Central memory CD8-positive, alpha-beta T cell (primary cell): ENCODE results near the gene RNASE7.

Experiments
- ATAC-seq: fragments of 150-1000 bp; cut with Tn5 transposase; replicated peaks from 2 replicates; pipeline ENCODE4 v1.10.0; 2022; ENCODE audit warnings: mild to moderate bottlenecking, moderate FRiP score, moderate number of reproducible peaks; ENCODE audit not compliant: poor library complexity, severe bottlenecking; ENCODE audit errors: extremely low read depth
- DNase-seq, 2 donors: peaks; one replicate each; pipeline ENCODE4 v3.0.0; 2021; ENCODE audit warnings: low spot score in 2 of 2
- H3K27ac Mint-ChIP-seq: one replicate; pipeline ENCODE4 v1.8.0; 2022; ENCODE audit warnings: low read depth, mild to moderate bottlenecking, moderate library complexity, mixed read lengths
- H3K27me3 Mint-ChIP-seq: one replicate; pipeline ENCODE4 v1.8.0; 2022; ENCODE audit warnings: mixed read lengths
- H3K36me3 Mint-ChIP-seq: one replicate; pipeline ENCODE4 v1.8.0; 2022; ENCODE audit warnings: mild to moderate bottlenecking, moderate library complexity, mixed read lengths; ENCODE audit not compliant: insufficient read depth
- H3K4me1 Mint-ChIP-seq: one replicate; pipeline ENCODE4 v1.8.0; 2022; ENCODE audit warnings: mixed read lengths
- H3K4me3 Mint-ChIP-seq: one replicate; pipeline ENCODE4 v1.8.0; 2022; ENCODE audit warnings: mild to moderate bottlenecking, moderate library complexity, mixed read lengths
- H3K9me3 Mint-ChIP-seq: one replicate; pipeline ENCODE4 v1.8.0; 2022; ENCODE audit warnings: mixed read lengths

Gene RNASE7

DNA sequence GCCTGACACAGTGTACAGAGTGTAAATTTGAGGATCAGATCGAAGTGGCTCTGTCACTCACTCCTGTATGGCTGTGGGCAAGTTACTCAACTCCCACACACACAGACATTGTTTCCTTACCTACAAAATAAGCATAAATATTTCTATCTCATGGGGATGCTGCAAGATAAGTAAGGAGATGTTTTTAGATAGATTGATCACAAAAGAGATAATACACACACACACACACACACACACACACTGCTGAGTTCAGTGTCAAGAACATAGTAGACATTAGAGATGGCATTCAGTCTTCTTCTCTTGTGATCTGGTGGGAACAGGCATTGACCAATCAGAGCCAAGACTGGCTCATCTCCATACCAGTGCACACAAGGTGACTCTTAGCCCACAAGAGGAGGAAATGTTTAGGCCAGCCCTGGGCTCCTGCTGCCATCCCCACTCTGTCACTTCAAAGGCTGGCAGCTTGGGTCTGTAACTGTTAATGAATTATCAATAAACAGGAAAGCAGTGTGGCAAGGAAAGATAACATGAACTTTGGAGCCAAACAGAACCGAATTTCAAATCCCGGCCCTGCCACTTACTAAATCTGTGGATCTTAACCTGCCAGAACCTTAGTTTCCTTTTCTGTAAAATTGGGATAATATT lies 12.1 kb downstream of the RNASE7 start:
- ATAC-seq = no peak
- no peak for DNase-seq
- H3K36me3 Mint-ChIP-seq = no peaks in the 10 kb centered on the region
- no peaks in the 10 kb centered on the region for H3K27me3 Mint-ChIP-seq
- H3K27ac Mint-ChIP-seq = no peak overlapping the region
- no peak overlapping the region for H3K4me3 Mint-ChIP-seq
- no peaks in the 10 kb centered on the region for H3K9me3 Mint-ChIP-seq
- H3K4me1 Mint-ChIP-seq = no peaks in the 10 kb centered on the region

GRCh38 chr14:21054768-21055145 lies 12.6 kb downstream of the RNASE7 start:
- Mint-ChIP-seq H3K27me3 (peaks cover 5% of the 10 kb centered on the region), H3K4me3 (no peak overlapping the region), H3K36me3 (no peaks in the 10 kb centered on the region), H3K27ac (no peak overlapping the region), H3K9me3 (no peaks in the 10 kb centered on the region), H3K4me1 (no peaks in the 10 kb centered on the region)
- ATAC-seq = no peak
- no peak for DNase-seq

GRCh38 chr14:21055432-21056117 lies 13.4 kb downstream of the RNASE7 start:
- no peak for DNase-seq
- Mint-ChIP-seq H3K4me1 (no peaks in the 10 kb centered on the region), H3K36me3 (no peaks in the 10 kb centered on the region), H3K27me3 (peaks cover 13% of the 10 kb centered on the region), H3K4me3 (no peak overlapping the region), H3K27ac (no peak overlapping the region), H3K9me3 (no peaks in the 10 kb centered on the region)
- no peak for ATAC-seq

DNA sequence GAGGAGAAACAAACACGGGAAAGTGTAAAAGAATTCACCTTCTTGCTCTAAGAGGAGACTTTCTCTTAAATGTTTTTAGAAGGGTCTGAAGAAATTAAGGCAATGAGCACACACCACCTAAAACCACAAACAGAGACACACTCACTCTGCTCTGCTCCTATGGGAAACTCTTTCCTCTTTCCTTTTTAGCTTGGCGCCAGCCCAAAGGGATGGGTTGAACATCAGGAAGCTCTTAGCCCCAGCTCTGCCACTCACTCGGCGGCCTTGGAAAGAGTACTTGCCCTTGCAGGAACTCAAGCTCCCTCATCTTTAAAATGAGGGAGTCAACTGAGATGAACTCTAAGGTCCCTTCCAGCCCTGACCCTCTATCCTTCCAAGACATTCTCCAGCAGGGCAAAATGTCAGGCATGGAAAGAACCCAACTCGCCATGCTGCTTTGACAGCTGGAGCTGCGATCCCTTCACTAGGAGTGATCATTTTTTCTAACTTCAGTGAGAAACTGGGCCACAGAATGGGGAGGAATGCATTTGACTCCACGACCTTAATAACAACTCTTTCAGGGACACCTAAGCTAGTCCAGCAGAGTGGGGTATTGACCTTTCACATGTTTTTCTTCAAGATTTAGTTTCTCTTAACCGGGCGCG lies 14.5 kb downstream of the RNASE7 start:
- Mint-ChIP-seq H3K9me3 (no peaks in the 10 kb centered on the region), H3K4me1 (no peaks in the 10 kb centered on the region), H3K27me3 (peaks cover 22% of the 10 kb centered on the region), H3K27ac (no peak overlapping the region), H3K4me3 (no peak overlapping the region), H3K36me3 (no peaks in the 10 kb centered on the region)
- DNase-seq = no peak
- ATAC-seq = no peak

DNA sequence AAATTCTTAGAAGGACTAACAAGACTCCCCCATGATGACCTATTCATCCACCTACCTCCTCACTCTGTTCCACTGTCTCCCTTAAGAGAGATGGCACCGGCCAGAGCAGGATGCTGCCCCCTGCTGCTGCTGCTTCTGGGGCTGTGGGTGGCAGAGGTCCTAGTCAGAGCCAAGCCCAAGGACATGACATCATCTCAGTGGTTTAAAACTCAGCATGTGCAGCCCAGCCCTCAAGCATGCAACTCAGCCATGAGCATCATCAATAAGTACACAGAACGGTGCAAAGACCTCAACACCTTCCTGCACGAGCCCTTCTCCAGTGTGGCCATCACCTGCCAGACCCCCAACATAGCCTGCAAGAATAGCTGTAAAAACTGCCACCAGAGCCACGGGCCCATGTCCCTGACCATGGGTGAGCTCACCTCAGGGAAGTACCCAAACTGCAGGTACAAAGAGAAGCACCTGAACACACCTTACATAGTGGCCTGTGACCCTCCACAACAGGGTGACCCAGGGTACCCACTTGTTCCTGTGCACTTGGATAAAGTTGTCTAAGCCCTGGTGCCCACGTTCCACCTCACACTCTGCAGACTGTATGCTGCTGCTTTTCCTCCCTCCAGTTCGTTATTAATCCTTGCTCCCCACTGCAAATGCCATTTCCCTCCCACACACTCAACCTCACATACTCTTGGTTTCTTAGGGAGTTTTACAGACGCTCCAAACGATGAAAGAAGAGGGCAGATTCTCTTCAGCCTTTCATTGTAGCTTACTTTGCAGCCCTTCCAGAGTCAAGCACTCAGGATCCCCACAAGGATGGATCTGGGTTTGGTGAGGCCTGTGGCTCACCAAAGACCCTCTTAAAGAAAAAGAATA lies 15.9 kb downstream of the RNASE7 start, which contains the start of gene RNASE8:
RNASE8 (plus strand) TSS at position 20 of the 873 bp plus-strand sequence; CDS start at position 91, 71 bp downstream.
- Mint-ChIP-seq H3K4me1 (no peaks in the 10 kb centered on the region), H3K36me3 (no peaks in the 10 kb centered on the region), H3K9me3 (no peaks in the 10 kb centered on the region), H3K27ac (no peak within 1 kb of the TSS), H3K4me3 (no peak within 1 kb of the TSS), H3K27me3 (peaks cover 33% of the 10 kb centered on the region)
- no peak for ATAC-seq
- DNase-seq = no peak

DNA sequence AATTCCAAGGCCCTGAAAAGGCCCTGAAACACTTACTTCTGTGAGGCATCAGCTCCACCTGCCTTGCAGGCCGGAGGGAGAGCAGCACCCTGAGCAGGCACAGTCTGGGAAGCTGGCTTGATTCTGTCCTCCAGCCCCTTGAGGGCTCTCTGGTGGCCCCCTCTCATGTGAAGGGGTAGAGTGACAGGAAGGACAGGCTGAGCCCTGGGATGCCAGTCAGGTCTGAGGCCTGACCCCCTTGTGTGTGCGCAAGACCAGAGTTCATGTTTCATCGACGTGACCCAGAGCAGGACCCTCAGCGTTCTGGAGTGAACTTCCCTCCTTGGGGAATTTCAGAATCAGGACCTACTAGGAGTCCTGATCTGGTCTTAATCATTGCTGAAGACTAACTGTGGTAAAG lies 16.7 kb downstream of the RNASE7 start:
- no peak for ATAC-seq
- no peak for DNase-seq
- no peak overlapping the region for H3K4me3 Mint-ChIP-seq
- H3K27me3 Mint-ChIP-seq = peaks cover 41% of the 10 kb centered on the region
- no peaks in the 10 kb centered on the region for H3K9me3 Mint-ChIP-seq
- H3K4me1 Mint-ChIP-seq = no peaks in the 10 kb centered on the region
- no peak overlapping the region for H3K27ac Mint-ChIP-seq
- no peaks in the 10 kb centered on the region for H3K36me3 Mint-ChIP-seq

DNA sequence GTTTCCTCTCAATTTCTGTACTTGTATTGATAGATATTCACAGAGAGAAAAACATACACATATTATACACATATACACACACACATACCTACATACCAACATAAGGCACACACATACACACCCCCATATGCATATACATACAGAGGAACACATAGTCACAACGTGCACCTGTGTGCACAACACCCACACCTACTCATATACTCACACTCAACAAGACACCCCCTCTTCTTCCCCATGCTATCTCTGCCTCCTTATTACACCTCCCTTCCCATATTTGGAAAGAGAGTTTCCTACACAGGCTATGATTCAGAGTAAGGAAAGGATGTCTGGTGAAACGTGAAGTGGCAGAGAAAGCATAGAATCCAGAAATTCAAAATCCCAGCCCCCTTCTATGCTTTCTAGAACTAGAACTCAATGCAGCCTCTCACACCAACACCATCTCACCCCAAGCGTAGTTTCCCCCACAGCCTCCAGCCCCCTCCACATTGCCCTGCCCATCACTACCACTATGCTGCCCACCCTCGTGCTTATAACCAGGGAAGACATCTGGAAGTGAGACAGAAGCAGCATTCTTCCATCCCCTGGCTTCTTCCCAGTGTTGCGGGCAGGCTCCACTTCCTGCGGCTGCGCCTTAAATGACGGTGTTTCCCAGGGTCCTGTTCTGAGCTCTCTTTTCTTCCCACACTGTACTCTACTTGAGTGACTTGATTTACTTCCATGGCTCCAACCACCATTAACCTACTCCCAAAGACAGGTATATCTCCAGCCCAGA lies 17.9 kb downstream of the RNASE7 start:
- no peaks in the 10 kb centered on the region for H3K9me3 Mint-ChIP-seq
- no peak overlapping the region for H3K4me3 Mint-ChIP-seq
- no peaks in the 10 kb centered on the region for H3K4me1 Mint-ChIP-seq
- no peak for DNase-seq
- H3K27ac Mint-ChIP-seq = no peak overlapping the region
- no peak for ATAC-seq
- no peaks in the 10 kb centered on the region for H3K36me3 Mint-ChIP-seq
- peaks cover 46% of the 10 kb centered on the region for H3K27me3 Mint-ChIP-seq

GRCh38 chr14:21060614-21061346 lies 18.6 kb downstream of the RNASE7 start:
- DNase-seq = no peak
- H3K4me3 Mint-ChIP-seq = no peak overlapping the region
- no peak overlapping the region for H3K27ac Mint-ChIP-seq
- no peaks in the 10 kb centered on the region for H3K36me3 Mint-ChIP-seq
- no peaks in the 10 kb centered on the region for H3K9me3 Mint-ChIP-seq
- H3K27me3 Mint-ChIP-seq = peaks cover 54% of the 10 kb centered on the region
- no peaks in the 10 kb centered on the region for H3K4me1 Mint-ChIP-seq
- ATAC-seq = no peak

DNA sequence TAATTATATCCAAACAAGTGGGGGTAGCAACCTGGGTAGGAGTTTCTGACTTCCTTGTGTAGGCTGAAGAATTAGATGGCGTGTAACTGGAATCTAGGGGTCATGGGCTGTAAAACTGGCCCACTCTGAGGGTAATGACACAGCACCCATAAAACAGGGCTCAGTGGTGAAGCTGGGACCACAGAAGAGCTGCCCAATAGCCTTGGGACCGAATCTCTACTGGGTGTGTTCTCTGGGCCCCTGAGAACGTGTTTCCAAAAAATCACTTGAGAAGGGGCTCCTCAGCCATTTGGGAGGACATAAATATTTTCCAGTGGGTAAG lies 19.1 kb downstream of the RNASE7 start:
- Mint-ChIP-seq H3K4me1 (no peaks in the 10 kb centered on the region), H3K4me3 (no peak overlapping the region), H3K9me3 (no peaks in the 10 kb centered on the region), H3K27ac (no peak overlapping the region), H3K27me3 (peaks cover 59% of the 10 kb centered on the region), H3K36me3 (no peaks in the 10 kb centered on the region)
- ATAC-seq = no peak
- DNase-seq = no peak

DNA sequence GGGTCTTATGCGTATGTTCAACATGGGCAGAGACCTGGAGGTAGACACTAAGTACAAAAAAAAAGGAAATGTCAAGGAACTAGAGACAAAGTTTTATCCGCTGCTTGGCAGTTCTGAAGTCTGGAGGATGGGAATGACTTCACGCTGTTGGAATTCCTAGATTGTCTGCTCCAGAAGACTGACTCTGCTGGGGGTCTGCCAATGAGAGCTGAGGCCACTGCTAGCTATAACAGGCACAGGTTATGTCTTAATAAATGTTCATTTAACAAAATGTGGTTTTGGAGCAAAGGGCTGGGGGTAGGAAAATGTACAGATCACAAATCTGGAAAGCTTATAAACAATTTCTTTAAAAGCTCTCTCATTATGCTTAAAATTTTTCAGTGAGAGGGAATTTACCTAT lies 21.3 kb downstream of the RNASE7 start:
- ATAC-seq (no peak), DNase-seq (no peak)
- no peak overlapping the region for H3K4me3 Mint-ChIP-seq
- peaks cover 81% of the 10 kb centered on the region for H3K27me3 Mint-ChIP-seq
- H3K4me1 Mint-ChIP-seq = peaks cover 3% of the 10 kb centered on the region
- no peaks in the 10 kb centered on the region for H3K36me3 Mint-ChIP-seq
- no peak overlapping the region for H3K27ac Mint-ChIP-seq
- H3K9me3 Mint-ChIP-seq = no peaks in the 10 kb centered on the region

- Mint-ChIP-seq H3K27ac (no peak overlapping the region), H3K9me3 (no peaks in the 10 kb centered on the region), H3K4me3 (no peak overlapping the region), H3K27me3 (peaks cover 94% of the 10 kb centered on the region), H3K4me1 (peaks cover 33% of the 10 kb centered on the region), H3K36me3 (peaks cover 3% of the 10 kb centered on the region)
- DNase-seq = no peak
- ATAC-seq = no peak
Measured at GRCh38 chr14:21066882-21067502, 24.8 kb downstream of the RNASE7 start.
